Rectal smooth muscle tissue (tissue), 1 donor: ENCODE results near the gene PLEKHD1.
"Not testable (repeated sequence)": the region's sequence is repeated elsewhere in the genome, so short reads cannot be mapped to it uniquely, and the experiment has no call there.

ENCODE experiments used
- H3K27ac ChIP-seq: one replicate; pipeline ENCODE4 v1.7.0; 2013; ENCODE audit warnings: low read depth, low read length, inconsistent platforms
- H3K27me3 ChIP-seq: one replicate; pipeline ENCODE4 v1.7.0; 2013; ENCODE audit warnings: low read length; ENCODE audit not compliant: control insufficient read depth, insufficient read depth
- H3K36me3 ChIP-seq: one replicate; pipeline ENCODE4 v1.7.0; 2013; ENCODE audit warnings: low read length; ENCODE audit not compliant: control insufficient read depth, insufficient read depth
- H3K4me1 ChIP-seq: one replicate; pipeline ENCODE4 v1.7.0; 2013; ENCODE audit warnings: low read length; ENCODE audit not compliant: control insufficient read depth, insufficient read depth
- H3K4me3 ChIP-seq: one replicate; pipeline ENCODE4 v1.7.0; 2013; ENCODE audit warnings: low read length
- H3K9ac ChIP-seq: one replicate; pipeline ENCODE4 v1.7.0; 2013; ENCODE audit warnings: low read length

The PLEKHD1 gene

DNA sequence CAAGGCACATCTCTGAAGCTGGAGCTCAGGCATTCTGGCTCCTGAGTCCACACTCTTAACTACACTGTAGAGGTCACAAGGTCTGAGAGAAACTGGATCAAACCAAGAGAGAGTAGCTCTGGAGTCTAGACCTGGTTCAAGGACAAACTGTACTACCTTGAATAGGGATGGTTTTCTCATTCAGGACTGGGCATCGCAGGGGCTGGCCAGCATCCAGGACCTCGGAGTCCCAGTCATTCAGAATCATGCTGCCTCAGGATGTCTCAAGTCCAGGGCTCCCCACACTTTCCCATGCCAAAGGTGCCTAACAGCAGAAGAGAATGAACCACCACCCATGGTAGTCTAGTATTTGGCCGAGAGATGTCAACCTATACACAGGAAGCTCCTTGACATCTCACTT is 13.1 kb upstream of the PLEKHD1 start:
- no peak overlapping the region for H3K9ac ChIP-seq
- H3K4me3 ChIP-seq: no peak overlapping the region
- no peak overlapping the region for H3K27ac ChIP-seq
- no peaks in the 10 kb centered on the region for H3K4me1 ChIP-seq
- H3K36me3 ChIP-seq: no peaks in the 10 kb centered on the region
- no peaks in the 10 kb centered on the region for H3K27me3 ChIP-seq

DNA sequence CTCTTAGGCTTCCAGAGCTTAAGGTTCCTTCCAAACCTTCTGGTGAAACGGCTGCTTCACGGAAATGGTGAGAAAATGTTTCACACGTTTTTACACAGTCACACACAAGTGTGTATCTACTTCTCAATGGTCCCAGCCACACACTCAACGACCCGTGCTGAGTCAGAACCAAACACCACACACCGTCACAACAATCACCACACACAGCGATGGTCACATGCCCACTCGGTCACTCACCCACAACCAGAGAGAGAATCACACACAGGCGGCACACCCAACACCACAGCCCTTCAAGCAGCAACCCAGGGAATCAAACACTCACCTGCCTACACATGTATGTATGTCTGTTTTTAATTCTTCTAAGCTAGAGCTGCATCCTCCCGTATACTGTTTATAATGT is 12.6 kb upstream of the PLEKHD1 start:
- no peak overlapping the region for H3K9ac ChIP-seq
- no peak overlapping the region for H3K4me3 ChIP-seq
- no peaks in the 10 kb centered on the region for H3K4me1 ChIP-seq
- H3K27ac ChIP-seq: no peak overlapping the region
- H3K36me3 ChIP-seq: no peaks in the 10 kb centered on the region
- no peaks in the 10 kb centered on the region for H3K27me3 ChIP-seq

DNA sequence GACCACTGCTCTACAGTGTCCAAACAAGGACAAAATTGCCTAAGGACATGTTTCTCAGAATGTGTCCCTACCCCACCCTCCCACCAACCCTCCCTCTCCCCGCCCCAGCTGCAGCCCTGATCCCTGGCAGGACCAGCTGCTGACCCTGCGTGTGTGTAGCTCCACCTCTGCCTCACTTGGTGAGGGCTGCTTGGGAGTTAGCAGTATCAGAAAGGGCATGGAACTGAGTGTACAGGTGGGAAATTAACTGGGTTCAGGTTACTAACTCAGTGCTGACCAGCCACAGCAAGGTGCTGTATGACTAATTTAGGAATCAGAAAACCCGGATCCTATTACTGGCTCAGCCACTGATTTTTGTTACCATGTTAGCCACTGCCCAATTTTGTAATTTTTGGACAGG is 11.3 kb upstream of the PLEKHD1 start:
- no peaks in the 10 kb centered on the region for H3K27me3 ChIP-seq
- no peaks in the 10 kb centered on the region for H3K4me1 ChIP-seq
- H3K27ac ChIP-seq: no peak overlapping the region
- no peak overlapping the region for H3K4me3 ChIP-seq
- H3K9ac ChIP-seq: no peak overlapping the region
- H3K36me3 ChIP-seq: no peaks in the 10 kb centered on the region

DNA sequence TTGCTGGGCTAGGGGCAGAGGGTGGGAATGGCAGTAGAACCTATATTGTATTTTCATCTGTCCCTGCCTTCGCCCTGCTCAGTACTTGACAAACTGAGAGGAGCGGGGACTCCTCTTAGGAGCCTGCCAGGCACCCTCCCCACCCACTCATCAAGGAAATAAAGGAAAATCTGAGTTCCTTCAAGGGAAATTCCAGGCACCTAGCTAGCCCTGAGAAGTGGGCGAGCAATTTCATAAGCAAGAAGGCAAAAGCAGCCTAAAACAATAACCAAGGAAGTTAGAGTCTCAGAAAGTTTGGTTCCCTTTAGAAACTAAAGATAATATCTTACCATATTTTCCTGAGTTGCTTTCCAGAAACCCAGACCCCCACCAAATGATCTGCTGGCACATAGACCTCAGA is 10.6 kb upstream of the PLEKHD1 start:
- no peak overlapping the region for H3K9ac ChIP-seq
- no peaks in the 10 kb centered on the region for H3K36me3 ChIP-seq
- H3K27ac ChIP-seq: no peak overlapping the region
- no peaks in the 10 kb centered on the region for H3K4me1 ChIP-seq
- H3K4me3 ChIP-seq: no peak overlapping the region
- H3K27me3 ChIP-seq: no peaks in the 10 kb centered on the region

DNA sequence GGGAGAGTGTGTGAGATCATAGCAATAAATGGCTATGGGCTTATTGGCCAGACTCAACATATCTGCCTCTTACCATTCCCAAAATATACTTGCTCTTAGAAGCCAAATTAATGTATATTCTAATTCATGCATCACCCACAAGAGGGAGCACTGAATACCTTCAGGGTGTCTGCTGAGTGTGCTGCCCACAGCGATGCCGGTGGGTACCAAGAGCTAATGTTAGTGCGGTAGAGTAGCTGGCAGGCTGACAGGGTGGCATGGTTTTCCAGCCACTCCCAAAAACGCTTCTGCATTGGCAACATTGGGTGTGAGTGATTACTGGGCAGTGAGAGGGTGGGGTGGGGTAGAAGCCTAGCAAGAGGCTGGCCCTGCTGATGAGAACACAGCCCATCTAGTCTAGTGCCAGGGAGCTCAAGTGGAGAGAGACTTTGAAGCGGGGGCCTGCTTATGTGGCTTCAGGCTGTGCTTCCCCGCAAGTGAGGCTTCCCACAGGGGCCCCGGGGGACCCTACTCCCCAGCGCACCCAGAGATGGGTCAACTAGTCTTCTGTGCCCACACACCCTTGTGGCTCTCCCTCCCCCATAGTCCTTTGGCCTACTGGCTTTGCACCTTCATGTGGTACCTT is 9.2 kb upstream of the PLEKHD1 start:
- Histone ChIP-seq H3K36me3 (no peaks in the 10 kb centered on the region), H3K9ac (no peak overlapping the region), H3K4me3 (no peak overlapping the region), H3K27ac (no peak overlapping the region), H3K4me1 (no peaks in the 10 kb centered on the region), H3K27me3 (peaks cover 2% of the 10 kb centered on the region)

DNA sequence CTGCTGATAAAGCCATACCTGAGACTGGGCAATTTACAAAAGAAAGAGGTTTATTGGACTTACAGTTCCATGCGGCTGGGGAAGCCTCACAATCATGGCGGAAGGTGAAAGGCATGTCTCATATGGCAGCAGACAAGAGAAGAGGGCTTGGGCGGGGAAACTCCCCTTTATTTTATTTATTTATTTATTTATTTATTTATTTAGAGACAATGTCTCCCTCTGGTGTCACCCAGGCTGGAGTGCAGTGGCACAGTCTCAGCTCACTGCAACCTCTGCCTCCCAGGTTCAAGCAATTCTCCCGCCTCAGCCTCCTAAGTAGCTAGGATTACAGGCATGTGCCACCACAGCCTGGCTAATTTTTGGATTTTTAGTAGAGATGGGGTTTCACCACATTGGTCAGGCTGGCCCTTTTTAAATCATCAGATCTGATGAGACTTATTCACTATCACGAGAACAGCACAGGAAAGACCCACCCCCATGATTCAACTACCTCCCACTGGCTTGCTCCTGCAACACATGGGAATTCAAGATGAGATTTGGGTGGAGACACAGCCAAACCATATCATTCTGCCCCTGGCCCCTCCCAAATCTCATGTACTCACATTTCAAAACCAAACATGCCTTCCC is 7.6 kb upstream of the PLEKHD1 start:
- not testable (repeated sequence) for H3K27ac ChIP-seq, H3K27me3 ChIP-seq, H3K4me3 ChIP-seq, H3K9ac ChIP-seq, H3K4me1 ChIP-seq, H3K36me3 ChIP-seq

DNA sequence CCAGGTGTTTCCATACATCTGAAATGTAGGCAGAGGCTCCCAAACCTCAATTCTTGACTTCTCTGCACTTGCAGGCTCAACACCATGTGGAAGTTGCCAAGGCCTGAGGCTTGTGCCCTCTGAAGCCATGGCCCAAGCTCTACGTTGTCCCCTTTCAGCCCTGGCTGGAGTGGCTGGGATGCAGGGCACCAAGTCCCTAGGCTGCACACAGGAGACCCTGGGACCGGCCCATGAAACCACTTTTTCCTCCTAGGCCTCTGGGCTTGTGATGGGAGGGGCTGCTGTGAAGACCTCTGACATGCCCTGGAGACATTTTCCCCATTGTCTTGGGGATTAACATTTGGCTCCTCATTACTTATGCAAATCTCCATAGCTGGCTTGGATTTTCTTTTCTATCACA is 6.5 kb upstream of the PLEKHD1 start:
- H3K4me1 ChIP-seq: not testable (repeated sequence)

DNA sequence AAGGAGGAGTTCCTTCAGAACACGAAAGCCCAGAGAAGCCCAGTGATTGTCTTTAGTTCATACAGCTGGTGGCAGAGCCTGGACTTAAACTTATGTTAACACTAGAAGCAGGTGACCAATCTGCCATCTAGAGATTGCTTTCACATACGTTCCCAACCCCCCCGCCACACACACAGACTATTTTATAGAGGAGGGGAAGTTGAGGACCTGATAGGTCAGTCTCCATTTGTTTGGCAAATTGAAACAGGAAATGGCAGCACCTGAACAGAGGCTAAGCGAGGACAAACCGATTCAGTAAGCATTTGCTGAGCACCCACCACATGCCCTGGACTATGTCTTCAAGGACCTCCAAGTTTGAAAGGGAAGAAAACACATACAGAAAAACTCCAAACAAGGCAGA is 4.8 kb upstream of the PLEKHD1 start:
- Histone ChIP-seq H3K27me3 (peaks cover 16% of the 10 kb centered on the region), H3K9ac (no peak overlapping the region)

More for the DNA sequence above, 6.5 kb upstream of the PLEKHD1 start:
- H3K27me3 ChIP-seq, H3K27ac ChIP-seq, H3K4me3 ChIP-seq, H3K9ac ChIP-seq, H3K36me3 ChIP-seq: not testable (repeated sequence)

DNA sequence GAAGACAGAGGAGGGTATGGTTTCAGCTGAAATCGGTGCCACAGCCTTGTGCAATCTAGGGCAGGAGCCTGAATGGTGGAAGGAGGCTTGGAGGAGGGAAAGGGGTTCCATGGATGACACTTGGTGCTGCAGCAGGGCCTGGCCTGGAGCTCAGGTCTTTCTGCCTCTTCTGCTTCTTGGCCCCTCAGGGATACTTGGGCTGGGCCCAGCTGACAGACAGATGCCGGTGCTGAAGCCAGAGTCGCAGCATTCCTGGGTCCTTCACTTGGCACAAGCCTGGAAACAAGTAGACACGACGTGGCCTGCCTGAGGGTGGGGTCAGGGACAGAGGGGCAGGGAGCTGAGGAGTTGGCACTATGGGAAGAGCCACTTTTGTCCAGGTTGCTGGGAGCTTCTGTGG is 4.4 kb upstream of the PLEKHD1 start:
- H3K9ac ChIP-seq: no peak overlapping the region
- H3K4me1 ChIP-seq: peaks cover 2% of the 10 kb centered on the region
- H3K27ac ChIP-seq: no peak overlapping the region
- H3K36me3 ChIP-seq: no peaks in the 10 kb centered on the region
- H3K27me3 ChIP-seq: peaks cover 21% of the 10 kb centered on the region
- no peak overlapping the region for H3K4me3 ChIP-seq

More for the DNA sequence above, 4.8 kb upstream of the PLEKHD1 start:
- no peak overlapping the region for H3K27ac ChIP-seq
- H3K4me1 ChIP-seq: peaks cover 2% of the 10 kb centered on the region
- no peak overlapping the region for H3K4me3 ChIP-seq
- no peaks in the 10 kb centered on the region for H3K36me3 ChIP-seq

DNA sequence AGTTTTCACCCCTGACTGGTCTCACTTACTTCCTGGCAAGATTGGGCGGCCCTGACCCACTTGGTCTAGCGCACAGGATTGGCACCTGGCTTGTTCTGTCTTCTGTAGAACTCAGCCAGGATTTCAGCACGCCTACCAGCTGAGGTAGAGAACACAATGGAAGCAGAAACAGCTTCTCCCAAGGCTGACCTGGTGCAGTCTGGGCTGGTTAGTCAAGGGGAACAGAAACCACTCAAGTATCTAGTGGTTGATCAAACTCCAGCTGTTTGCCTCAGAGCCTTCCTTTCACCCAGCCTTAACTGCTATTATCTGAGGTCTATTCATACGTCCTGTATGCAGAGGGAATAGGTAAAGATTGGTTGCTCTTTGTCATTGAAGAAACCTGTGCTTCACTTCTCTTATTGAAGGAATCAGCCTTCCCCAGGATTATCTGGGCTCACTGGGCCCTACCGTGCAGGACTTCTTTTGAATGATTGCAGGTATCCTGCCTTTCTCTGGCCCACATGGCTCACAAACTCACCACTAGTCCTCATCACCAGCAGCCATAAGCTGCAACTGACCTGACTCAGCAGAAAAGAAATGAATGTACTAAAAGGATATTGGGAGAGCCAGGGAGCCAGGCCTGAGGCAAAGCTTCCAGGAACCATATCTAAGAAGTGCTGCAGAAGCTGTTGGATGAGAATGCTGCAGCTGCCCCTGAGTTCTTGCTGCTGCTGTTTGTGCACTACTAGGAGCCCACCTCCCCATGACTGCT is 2.5 kb upstream of the PLEKHD1 start:
- Histone ChIP-seq H3K27me3 (peaks cover 33% of the 10 kb centered on the region), H3K4me1 (peaks cover 2% of the 10 kb centered on the region), H3K27ac (no peak overlapping the region), H3K4me3 (no peak overlapping the region), H3K9ac (no peak overlapping the region), H3K36me3 (no peaks in the 10 kb centered on the region)

DNA sequence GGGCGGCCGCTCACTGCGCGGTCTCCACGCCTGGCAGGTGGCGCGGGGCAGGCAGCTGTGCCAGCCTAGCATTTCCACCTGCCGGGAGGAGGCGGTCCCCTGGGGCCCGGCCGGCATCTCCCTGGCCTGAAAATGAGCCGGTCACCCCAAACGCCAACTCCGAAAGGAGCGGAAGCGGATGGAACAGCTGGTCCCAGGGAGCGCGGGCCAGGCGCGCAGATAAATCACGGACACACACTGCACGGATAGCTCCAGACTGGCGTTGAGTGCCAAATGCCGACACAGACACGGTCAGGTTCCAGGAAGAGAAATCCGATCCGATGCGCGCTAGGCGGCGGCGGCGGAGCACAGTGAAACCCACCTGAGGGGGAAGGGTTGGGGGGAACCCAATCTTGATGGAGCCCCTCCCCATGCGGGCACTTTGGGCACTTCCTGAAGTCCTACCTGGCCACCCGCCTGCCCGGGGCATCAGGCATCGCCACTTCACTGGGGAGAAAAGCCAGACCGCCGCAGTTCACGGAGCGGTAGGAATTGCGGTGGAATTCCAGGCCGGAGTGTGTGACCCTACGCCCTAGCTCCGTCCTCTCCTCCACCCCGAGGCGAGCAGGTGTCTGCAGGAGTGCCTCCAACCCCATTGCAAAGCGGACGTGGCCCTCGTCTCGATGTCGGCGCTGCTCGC is 624 bp upstream of the PLEKHD1 start:
- peaks cover 2% of the 10 kb centered on the region for H3K4me1 ChIP-seq
- peaks cover 33% of the 10 kb centered on the region for H3K27me3 ChIP-seq
- peak overlapping the region; percentile 47 for H3K4me3 ChIP-seq
- no peaks in the 10 kb centered on the region for H3K36me3 ChIP-seq
- H3K27ac ChIP-seq: no peak overlapping the region
- no peak overlapping the region for H3K9ac ChIP-seq

DNA sequence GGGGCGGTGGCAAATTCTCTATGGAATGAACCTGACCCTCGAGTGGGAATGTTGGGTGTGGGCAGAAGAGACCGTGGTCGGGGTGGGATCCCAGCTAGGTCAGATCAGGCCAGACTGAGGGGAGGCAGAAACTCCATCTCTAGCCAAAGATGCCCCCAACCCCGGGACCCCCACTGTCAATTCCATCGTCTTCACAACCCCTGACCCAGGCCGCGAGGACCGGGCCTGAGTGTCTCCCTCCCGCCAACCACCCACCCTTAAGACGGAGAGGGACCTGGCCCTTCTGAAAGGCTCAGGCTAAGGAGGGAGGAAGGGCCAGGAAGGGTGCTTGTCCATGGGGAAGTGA is 760 bp downstream of the PLEKHD1 start:
- H3K4me3 ChIP-seq: no peak overlapping the region
- peaks cover 2% of the 10 kb centered on the region for H3K4me1 ChIP-seq
- H3K27me3 ChIP-seq: peaks cover 31% of the 10 kb centered on the region
- no peak overlapping the region for H3K9ac ChIP-seq
- H3K36me3 ChIP-seq: no peaks in the 10 kb centered on the region
- H3K27ac ChIP-seq: no peak overlapping the region
